Thyroid gland (tissue), 4 donors: Measurements from ENCODE around the gene APOD.

Experiments
- CTCF ChIP-seq, 6 experiments: fragments of 200-600 bp in 3 of 6; fragments of 450-650 bp in 3 of 6; sonication (generic) in 3 of 6; IDR thresholded peaks; one replicate each; pipeline ENCODE4 v1.5.1; 2016 to 2019; ENCODE audit warnings: antibody characterized with exemption in 6 of 6, mild to moderate bottlenecking in 2 of 6, inconsistent platforms in 1 of 6, moderate library complexity in 1 of 6
- POLR2A ChIP-seq, 2 donors: fragments of 450-650 bp; IDR thresholded peaks; one replicate each; pipeline ENCODE4 v1.6.1; 2017; ENCODE audit warnings: antibody characterized with exemption in 2 of 2, mild to moderate bottlenecking in 2 of 2, moderate library complexity in 1 of 2

- no peak for TF ChIP-seq CTCF (IDR thresholded peaks at IDR 0.05)
- no peak for TF ChIP-seq POLR2A (IDR thresholded peaks at IDR 0.05)
Observed at GRCh38 chr3:195570912-195571311, 12.8 kb downstream of the APOD start.
